ENCODE results near the gene TOX4. TPM values are rescaled to one million over a fixed set of nuclear protein-coding genes. Genes with fewer than 3 reads are reported as not detected.
"Not testable (repeated sequence)": the region's sequence is repeated elsewhere in the genome, so short reads cannot be mapped to it uniquely, and the experiment has no call there.

TOX4 gene
- total RNA-seq, 3 donors from 2014 or later = 38.0 to 55.2 (median 52.1) TPM

GRCh38 chr14:21541413-21542074 lies 64.5 kb downstream of the TOX4 start:
- no peaks in the 10 kb centered on the region for H3K9me3 ChIP-seq
- no peak overlapping the region for H3K4me3 ChIP-seq
- no peaks in the 10 kb centered on the region for H3K4me1 ChIP-seq
- H3K36me3 ChIP-seq = no peaks in the 10 kb centered on the region
- H3K27ac ChIP-seq = no peak overlapping the region
- DNase-seq (ENCODE audit: low spot score in 2 of 2) = no peak
- no peaks in the 10 kb centered on the region for H3K27me3 ChIP-seq
- intact Hi-C loops (cut with DNase I; ENCODE audit: low total_unique reads) = no loop called here
- TF ChIP-seq POLR2AphosphoS5 (IDR thresholded peaks at IDR 0.05) = no peak
- TF ChIP-seq POLR2A (IDR thresholded peaks at IDR 0.05) = no peak
- TF ChIP-seq CTCF (IDR thresholded peaks at IDR 0.05) = no peak

- TF ChIP-seq POLR2A (IDR thresholded peaks at IDR 0.05) (no peak), CTCF (IDR thresholded peaks at IDR 0.05) (no peak), POLR2AphosphoS5 (IDR thresholded peaks at IDR 0.05) (no peak)
- no peak for DNase-seq (ENCODE audit: low spot score in 2 of 2)
- Histone ChIP-seq H3K4me3 (no peak overlapping the region), H3K4me1 (no peaks in the 10 kb centered on the region), H3K27ac (no peak overlapping the region), H3K27me3 (no peaks in the 10 kb centered on the region), H3K9me3 (no peaks in the 10 kb centered on the region), H3K36me3 (no peaks in the 10 kb centered on the region)
- intact Hi-C loops (cut with DNase I; ENCODE audit: low total_unique reads) = no loop called here
These were observed 66.5 kb downstream of the TOX4 start for GRCh38 chr14:21543521-21543960.

- no peaks in the 10 kb centered on the region for H3K36me3 ChIP-seq
- TF ChIP-seq CTCF (IDR thresholded peaks at IDR 0.05) (no peak), POLR2A (IDR thresholded peaks at IDR 0.05) (no peak), POLR2AphosphoS5 (IDR thresholded peaks at IDR 0.05) (no peak)
- no peak overlapping the region for H3K27ac ChIP-seq
- DNase-seq (ENCODE audit: low spot score in 2 of 2) = no peak
- intact Hi-C loops (cut with DNase I; ENCODE audit: low total_unique reads) = no loop called here
- H3K4me3 ChIP-seq = no peak overlapping the region
- no peaks in the 10 kb centered on the region for H3K9me3 ChIP-seq
- no peaks in the 10 kb centered on the region for H3K4me1 ChIP-seq
- no peaks in the 10 kb centered on the region for H3K27me3 ChIP-seq
These were observed 67.0 kb downstream of the TOX4 start for GRCh38 chr14:21543963-21544362.

- DNase-seq (ENCODE audit: low spot score in 2 of 2); H3K36me3 ChIP-seq; H3K27me3 ChIP-seq; H3K27ac ChIP-seq; H3K9me3 ChIP-seq; H3K4me3 ChIP-seq; intact Hi-C loops (cut with DNase I; ENCODE audit: low total_unique reads); H3K4me1 ChIP-seq: not testable (repeated sequence)
These were observed 67.6 kb downstream of the TOX4 start for GRCh38 chr14:21544588-21544987.

Other genes starting within 250 kb of the TOX4 start
- gene HNRNPC, start 207.8 kb upstream of the TOX4 start, total RNA-seq = 100 to 1,000 TPM; 386 to 760 (median 480) TPM
- gene RPGRIP1, start 197.1 kb upstream of the TOX4 start, total RNA-seq = 10 to 100 TPM in 1 of 3 donors, under 1 TPM in 2; 0.33 to 10.4 (median 0.48) TPM
- 10 to 100 TPM; 66.1 to 79.3 (median 73.1) TPM for gene SUPT16H, start 93.2 kb upstream of the TOX4 start, total RNA-seq
- gene CHD8, start 21.1 kb upstream of the TOX4 start, total RNA-seq = 10 to 100 TPM; 53.8 to 81.4 (median 72.4) TPM
- 10 to 100 TPM; 26.9 to 28.5 (median 27.5) TPM for gene RAB2B, start 236 bp upstream of the TOX4 start, total RNA-seq
- 10 to 100 TPM; 51.4 to 79.6 (median 79.6) TPM for gene METTL3, start 34.1 kb downstream of the TOX4 start, total RNA-seq
- 10 to 100 TPM in 2 of 3 donors, 1 to 10 TPM in 1; 3.0 to 11.8 (median 10.7) TPM for gene SALL2, start 49.2 kb downstream of the TOX4 start, total RNA-seq
- not detected for gene OR10G3, start 102.9 kb downstream of the TOX4 start, total RNA-seq
- gene OR10G2, start 157.7 kb downstream of the TOX4 start, total RNA-seq = not detected
- not detected for gene OR4E2, start 176.6 kb downstream of the TOX4 start, total RNA-seq
- gene OR4E1, start 196.6 kb downstream of the TOX4 start, total RNA-seq = not detected

All from breast epithelium (tissue), 4 donors.